GM10266 (cell line): ENCODE results near the gene SGSM1.

Experiments
- DNase-seq: peaks from one replicate; pipeline ENCODE4 v3.0.0; 2012; ENCODE audit errors: extremely low spot score
- CTCF ChIP-seq: IDR thresholded peaks from 2 replicates; pipeline ENCODE4 v1.5.1; 2012; ENCODE audit warnings: mild to moderate bottlenecking, low read depth; ENCODE audit not compliant: control insufficient read depth, insufficient read depth; ENCODE audit errors: missing control alignments

SGSM1 gene

GRCh38 chr22:24975125-24975640 lies 169.2 kb downstream of the SGSM1 start:
- TF ChIP-seq CTCF: no peak
- DNase-seq: no peak

- no peak for TF ChIP-seq CTCF
- DNase-seq: no peak
Measured at GRCh38 chr22:24975813-24976341, 169.9 kb downstream of the SGSM1 start.

- no peak for TF ChIP-seq CTCF
- no peak for DNase-seq
Measured at GRCh38 chr22:24976442-24977218, 170.6 kb downstream of the SGSM1 start.
